ENCODE results near the gene RASD2.

The RASD2 gene

DNA sequence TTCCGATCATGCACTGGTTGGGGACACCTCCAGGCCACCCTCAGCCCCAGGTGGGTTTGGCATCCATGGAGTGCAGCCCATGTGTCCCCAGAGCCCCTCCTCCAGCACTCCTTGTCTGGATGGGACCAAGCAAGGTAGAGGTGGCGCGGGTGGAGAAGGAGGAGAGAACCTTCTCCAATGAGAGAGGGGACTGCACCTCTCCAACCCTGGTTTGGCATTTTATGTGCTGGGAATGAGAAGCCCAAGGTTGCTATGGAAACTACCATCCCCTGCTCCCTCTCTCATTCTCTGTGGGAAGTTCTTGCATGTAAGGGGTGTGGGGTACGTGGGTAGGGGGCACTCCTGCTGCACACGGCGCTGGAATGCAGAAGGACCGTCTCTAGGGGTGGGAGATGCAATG, 21.8 kb upstream of the RASD2 start:
- DNase-seq (ENCODE audit: low read depth): no peak

- DNase-seq (ENCODE audit: low read depth): no peak
These were observed 21.2 kb upstream of the RASD2 start for GRCh38 chr22:35519306-35520000.

GRCh38 chr22:35521358-35522224, 19.0 kb upstream of the RASD2 start:
- peak; percentile 31 for DNase-seq (ENCODE audit: low read depth)

GRCh38 chr22:35522225-35523149, 18.1 kb upstream of the RASD2 start:
- DNase-seq (ENCODE audit: low read depth): peak; percentile 33

DNA sequence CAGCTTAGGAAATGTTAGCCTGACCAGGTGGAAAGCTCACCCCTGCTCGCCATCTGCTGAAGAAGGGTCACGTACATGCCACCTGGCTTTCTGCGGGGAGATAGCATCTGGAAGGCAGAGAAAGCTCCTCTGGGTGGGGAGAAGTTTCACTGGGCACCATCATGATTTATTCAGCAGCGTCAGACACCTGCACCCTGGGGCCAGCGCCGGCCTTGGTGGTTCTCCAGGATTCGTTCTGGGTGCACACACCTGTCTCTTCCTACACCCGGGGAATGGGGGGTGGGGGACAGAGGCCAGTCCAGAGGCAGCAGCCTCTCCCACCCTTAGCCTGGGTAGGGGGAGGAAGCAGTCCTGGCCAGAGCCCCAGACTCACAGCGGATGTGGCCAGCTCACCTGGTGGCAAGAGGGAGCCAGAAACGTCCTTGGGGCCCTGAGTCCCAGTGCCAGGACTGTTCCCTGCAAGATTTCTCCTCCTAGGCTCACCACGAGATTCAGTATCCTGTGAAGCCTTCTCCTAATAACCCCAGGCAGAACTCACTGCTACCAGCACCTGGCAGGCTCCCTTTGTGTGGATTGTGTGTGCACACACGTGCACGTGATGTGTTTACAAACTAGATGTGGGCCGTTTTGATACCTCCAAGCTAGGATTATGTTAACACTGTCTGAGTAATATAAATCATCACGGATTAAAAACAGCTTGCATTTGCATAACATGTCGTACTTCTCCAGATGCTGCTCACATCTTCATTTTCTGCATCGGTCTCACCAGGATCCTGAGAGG, 17.3 kb upstream of the RASD2 start:
- DNase-seq (ENCODE audit: low read depth): no peak

GRCh38 chr22:35524966-35525686, 15.5 kb upstream of the RASD2 start:
- DNase-seq (ENCODE audit: low read depth): no peak

GRCh38 chr22:35525687-35526332, 14.8 kb upstream of the RASD2 start:
- no peak for DNase-seq (ENCODE audit: low read depth)

DNA sequence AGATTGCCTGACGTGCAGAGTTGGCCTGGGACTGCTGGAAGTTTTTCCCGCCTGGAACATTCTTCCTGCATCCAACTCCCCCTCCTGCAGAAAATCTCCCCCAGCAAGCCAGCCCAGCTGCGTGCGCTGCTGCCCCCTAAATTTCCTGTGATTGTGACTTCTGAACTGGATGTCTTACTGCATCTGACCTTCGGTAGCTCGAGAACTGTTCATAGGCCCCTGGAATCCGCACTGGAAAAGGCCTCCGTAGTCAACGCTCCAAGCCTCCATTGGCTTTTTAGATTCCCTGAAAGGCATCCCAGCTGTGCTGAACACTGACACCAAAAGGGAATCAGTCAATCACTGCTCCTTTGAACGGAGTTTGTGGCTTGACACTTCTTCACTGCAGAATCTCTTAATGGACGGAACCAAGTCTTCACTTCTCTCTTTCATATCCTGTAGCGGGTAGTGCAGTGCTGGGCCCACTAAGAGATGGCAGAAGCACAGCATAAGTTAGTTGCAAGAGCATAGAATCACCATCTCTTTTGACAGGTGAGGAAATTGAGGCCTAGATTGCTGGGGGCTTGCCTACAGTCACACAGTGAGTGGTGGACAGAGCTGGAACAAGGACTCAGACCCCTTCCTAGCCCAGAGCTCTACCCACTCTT, 14.2 kb upstream of the RASD2 start:
- DNase-seq (ENCODE audit: low read depth): no peak

GRCh38 chr22:35528927-35529326, 11.7 kb upstream of the RASD2 start:
- no peak for DNase-seq (ENCODE audit: low read depth)

DNA sequence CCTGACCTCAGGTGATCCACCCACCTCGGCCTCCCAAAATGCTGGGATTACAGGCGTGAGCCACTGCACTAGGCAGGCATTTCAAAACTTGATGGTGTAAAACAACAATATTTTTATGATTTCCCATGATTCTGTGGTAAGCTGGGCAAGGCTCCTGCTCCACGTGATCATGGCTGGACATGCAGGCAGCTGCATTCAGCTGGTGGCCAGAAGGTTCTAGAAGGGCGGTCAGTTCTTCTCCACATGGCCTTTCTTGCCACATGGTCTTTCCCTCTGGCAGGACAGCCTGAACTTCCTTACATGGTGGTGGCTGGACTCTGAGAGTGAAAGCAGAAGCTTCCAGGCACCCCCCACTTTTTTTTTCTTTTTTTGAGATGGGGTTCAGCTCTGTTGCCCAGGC, 9.9 kb upstream of the RASD2 start:
- DNase-seq (ENCODE audit: low read depth): no peak

- no peak for DNase-seq (ENCODE audit: low read depth)
These were observed 9.4 kb upstream of the RASD2 start for GRCh38 chr22:35531202-35531601.

DNA sequence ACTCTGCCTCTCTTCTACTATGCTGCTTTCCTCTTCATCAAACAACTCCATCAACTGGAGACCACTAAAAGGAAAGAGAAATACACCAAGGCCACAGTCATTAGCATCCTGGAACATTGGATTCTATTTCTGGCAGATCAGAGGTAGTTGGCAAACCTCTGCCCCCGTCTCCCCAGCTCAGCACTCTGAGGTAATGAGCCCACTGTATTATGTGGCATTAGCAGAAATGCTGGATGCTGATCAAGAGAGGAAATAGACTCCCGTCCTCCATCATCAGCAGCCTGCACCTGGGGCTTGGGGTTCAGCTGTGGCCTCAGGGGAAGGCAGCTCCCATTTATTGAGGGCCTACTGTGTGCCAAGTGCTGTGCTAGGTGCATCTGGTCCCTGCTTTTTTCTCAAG, 9.0 kb upstream of the RASD2 start:
- no peak for DNase-seq (ENCODE audit: low read depth)

- no peak for DNase-seq (ENCODE audit: low read depth)
These were observed 7.1 kb upstream of the RASD2 start for GRCh38 chr22:35533365-35534029.

DNA sequence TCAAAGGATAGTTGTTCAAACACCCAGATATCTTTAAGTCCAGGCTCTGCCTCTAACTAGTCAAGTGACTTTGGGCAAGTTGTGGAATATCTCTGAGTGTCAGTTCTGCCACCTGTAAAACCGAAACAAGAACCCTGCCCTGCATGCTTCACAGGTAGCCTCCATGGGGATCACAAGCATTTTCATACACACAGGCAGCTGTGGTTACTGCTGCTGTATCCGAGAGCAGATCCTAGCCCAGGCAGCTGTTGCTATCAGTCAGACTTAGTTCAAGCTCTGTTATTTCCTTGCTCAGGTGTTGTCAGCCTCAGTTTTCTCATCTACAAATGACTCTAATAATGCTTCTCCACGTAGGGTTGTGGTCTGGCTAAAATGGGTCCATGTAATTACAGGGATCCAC, 6.5 kb upstream of the RASD2 start:
- DNase-seq (ENCODE audit: low read depth): no peak

GRCh38 chr22:35537232-35537631, 3.4 kb upstream of the RASD2 start:
- DNase-seq (ENCODE audit: low read depth): no peak

GRCh38 chr22:35538801-35539321, 1.8 kb upstream of the RASD2 start:
- no peak for DNase-seq (ENCODE audit: low read depth)

GRCh38 chr22:35539487-35539886, 1.1 kb upstream of the RASD2 start:
- no peak for DNase-seq (ENCODE audit: low read depth)

DNA sequence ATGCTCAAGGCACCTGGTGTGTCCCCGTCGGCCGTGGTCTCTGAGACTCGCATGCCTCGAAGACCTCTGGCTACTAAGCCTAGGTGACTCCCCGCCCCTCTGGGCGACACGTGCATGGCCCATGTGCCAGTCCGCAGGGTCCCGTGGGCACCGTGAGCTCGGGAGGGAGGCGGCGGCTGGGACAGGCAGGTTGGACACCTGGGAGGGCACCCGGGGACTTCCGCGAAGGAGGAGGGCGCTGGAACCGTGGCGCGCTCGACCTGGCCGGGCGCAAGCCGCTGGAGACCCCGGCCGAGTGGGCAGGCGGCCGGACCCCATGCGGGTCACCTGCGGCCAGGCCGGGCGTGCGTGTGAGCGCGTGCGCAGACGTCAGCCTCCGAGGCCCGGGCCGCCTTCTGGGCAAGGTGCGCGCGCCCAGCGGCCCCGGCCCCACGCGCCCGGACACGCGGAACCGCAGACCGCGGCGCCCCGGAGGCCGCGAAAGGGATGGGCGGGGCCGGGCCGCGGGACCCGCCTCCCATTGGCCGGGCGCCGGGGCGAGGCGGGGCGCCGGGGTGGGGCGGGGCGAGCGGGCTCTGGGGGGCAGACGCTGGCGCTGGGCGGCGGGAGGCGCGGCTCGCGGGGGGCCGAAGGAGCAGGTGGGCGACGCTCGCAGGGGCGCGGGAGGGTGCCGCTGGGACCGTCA, 579 bp upstream of the RASD2 start:
- peak; percentile 32 for DNase-seq (ENCODE audit: low read depth)

Measured in amniotic epithelial cell (primary cell).